Measurements from ENCODE around the gene PLCB3. TPM values are rescaled to one million over a fixed set of nuclear protein-coding genes. Genes with fewer than 3 reads are reported as not detected.

PLCB3 gene
- total RNA-seq, 1 donor, result 25.3 TPM

DNA sequence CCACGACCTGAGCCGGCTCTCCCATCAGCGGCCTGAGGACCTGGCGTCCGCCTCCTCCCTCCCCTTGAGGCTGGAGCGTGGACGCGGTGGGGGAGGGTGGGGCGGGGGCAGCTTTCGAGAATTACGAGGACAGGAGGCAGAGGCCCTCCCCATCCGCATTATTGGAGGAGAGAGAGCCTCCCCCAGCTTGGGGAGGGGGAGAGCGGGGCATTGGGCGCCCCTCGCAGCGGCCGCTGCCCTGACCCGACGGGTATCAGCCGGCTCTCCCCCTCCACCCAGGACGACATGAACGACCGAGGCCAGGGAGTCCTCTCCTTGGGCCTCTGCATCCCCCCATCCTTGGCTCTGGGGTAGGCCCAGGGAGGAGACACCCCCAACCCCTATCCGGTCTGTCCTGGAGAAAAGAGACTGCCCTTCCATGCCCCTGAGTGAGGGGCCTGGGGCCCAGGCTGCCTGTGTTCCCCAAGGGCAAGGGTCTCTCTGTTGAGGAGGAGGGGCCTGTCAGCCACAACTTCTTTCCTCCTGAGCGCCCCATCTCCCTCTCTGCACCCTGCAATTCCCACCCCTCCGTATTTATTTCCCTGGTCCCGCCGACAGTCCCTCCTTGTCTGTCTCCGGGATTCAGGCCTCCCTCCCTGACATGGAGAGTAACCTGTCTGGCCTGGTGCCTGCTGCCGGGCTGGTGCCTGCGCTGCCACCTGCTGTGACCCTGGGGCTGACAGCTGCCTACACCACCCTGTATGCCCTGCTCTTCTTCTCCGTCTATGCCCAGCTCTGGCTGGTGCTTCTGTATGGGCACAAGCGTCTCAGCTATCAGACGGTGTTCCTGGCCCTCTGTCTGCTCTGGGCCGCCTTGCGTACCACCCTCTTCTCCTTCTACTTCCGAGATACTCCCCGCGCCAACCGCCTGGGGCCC lies 34.8 kb downstream of the PLCB3 start:
- peaks cover 21% of the 10 kb centered on the region for H3K4me1 ChIP-seq (ENCODE audit: insufficient read depth, low read length)
- H3K27me3 ChIP-seq (ENCODE audit: insufficient read depth, low read length), result peaks cover 14% of the 10 kb centered on the region
- H3K27ac ChIP-seq (ENCODE audit: low read depth, low read length), result no peak overlapping the region
- peaks cover 16% of the 10 kb centered on the region for H3K36me3 ChIP-seq (ENCODE audit: insufficient read depth, low read length)
- TF ChIP-seq, protein P1, sequence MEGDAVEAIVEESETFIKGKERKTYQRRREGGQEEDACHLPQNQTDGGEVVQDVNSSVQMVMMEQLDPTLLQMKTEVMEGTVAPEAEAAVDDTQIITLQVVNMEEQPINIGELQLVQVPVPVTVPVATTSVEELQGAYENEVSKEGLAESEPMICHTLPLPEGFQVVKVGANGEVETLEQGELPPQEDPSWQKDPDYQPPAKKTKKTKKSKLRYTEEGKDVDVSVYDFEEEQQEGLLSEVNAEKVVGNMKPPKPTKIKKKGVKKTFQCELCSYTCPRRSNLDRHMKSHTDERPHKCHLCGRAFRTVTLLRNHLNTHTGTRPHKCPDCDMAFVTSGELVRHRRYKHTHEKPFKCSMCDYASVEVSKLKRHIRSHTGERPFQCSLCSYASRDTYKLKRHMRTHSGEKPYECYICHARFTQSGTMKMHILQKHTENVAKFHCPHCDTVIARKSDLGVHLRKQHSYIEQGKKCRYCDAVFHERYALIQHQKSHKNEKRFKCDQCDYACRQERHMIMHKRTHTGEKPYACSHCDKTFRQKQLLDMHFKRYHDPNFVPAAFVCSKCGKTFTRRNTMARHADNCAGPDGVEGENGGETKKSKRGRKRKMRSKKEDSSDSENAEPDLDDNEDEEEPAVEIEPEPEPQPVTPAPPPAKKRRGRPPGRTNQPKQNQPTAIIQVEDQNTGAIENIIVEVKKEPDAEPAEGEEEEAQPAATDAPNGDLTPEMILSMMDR (IDR thresholded peaks at IDR 0.05; ENCODE audit: extremely low read depth, low read depth, low read length), result no peak
- H3K4me2 ChIP-seq (ENCODE audit: insufficient read depth, low read length), result peak overlapping the region; percentile 99
- H3K9me3 ChIP-seq (ENCODE audit: low read depth, low read length), result no peaks in the 10 kb centered on the region
- no peak overlapping the region for H2AFZ ChIP-seq (ENCODE audit: low read length)
- H4K20me1 ChIP-seq (ENCODE audit: insufficient read depth, low read length), result peaks cover 2% of the 10 kb centered on the region
- peak; percentile 73 for DNase-seq (ENCODE audit: insufficient read length, low spot score, missing footprints)
- H3K4me3 ChIP-seq (ENCODE audit: insufficient read depth, low read length), result peak overlapping the region; percentile 83
- peaks cover 33% of the 10 kb centered on the region for H3K79me2 ChIP-seq (ENCODE audit: insufficient read depth, low read length)

DNA sequence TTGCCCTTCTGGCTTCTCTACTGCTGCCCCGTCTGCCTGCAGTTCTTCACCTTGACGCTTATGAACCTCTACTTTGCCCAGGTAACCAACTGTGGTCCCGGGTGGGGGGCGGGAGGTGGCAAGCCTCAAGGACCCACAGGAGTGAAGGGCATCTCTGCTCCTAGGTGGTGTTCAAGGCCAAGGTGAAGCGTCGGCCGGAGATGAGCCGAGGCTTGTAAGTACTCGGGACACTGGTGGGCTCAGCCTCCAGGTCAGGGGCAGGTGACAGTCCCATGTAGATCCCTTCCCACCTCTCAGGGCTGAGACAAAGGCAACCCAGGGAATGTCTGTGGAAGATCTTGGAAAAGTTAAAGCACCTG lies 35.5 kb downstream of the PLCB3 start:
- peak overlapping the region; percentile 99 for H3K4me2 ChIP-seq (ENCODE audit: insufficient read depth, low read length)

DNA sequence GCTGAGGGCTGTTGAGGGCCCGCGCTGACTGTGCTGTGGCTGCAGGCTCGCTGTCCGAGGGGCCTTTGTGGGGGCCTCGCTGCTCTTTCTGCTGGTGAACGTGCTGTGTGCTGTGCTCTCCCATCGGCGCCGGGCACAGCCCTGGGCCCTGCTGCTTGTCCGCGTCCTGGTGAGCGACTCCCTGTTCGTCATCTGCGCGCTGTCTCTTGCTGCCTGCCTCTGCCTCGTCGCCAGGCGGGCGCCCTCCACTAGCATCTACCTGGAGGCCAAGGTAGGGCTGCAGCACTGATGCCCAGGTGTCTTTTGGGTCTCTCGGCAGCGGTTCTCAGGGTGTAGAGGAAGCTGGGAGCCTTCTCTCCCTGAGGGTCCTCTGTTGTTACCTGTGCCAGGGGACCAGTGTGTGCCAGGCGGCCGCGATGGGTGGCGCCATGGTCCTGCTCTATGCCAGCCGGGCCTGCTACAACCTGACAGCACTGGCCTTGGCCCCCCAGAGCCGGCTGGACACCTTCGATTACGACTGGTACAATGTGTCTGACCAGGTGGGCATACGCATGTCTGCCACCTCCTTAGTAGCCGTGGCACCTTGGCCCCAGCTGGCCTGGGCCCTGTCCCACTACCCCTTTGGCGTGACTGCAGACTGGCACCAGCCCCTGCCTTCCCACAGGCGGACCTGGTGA lies 36.5 kb downstream of the PLCB3 start:
- no peak overlapping the region for H3K4me3 ChIP-seq (ENCODE audit: insufficient read depth, low read length)
- H2AFZ ChIP-seq (ENCODE audit: low read length), result no peak overlapping the region
- peaks cover 21% of the 10 kb centered on the region for H3K4me1 ChIP-seq (ENCODE audit: insufficient read depth, low read length)
- H3K9me3 ChIP-seq (ENCODE audit: low read depth, low read length), result no peaks in the 10 kb centered on the region
- peaks cover 23% of the 10 kb centered on the region for H3K79me2 ChIP-seq (ENCODE audit: insufficient read depth, low read length)
- H4K20me1 ChIP-seq (ENCODE audit: insufficient read depth, low read length), result peaks cover 2% of the 10 kb centered on the region
- DNase-seq (ENCODE audit: insufficient read length, low spot score, missing footprints), result peak; percentile 86
- peaks cover 30% of the 10 kb centered on the region for H3K27me3 ChIP-seq (ENCODE audit: insufficient read depth, low read length)
- no peak overlapping the region for H3K27ac ChIP-seq (ENCODE audit: low read depth, low read length)
- peaks cover 3% of the 10 kb centered on the region for H3K36me3 ChIP-seq (ENCODE audit: insufficient read depth, low read length)
- TF ChIP-seq, protein P1 (IDR thresholded peaks at IDR 0.05; ENCODE audit: extremely low read depth, low read depth, low read length), result no peak
- H3K4me2 ChIP-seq (ENCODE audit: insufficient read depth, low read length), result no peak overlapping the region

More for the DNA sequence above, 35.5 kb downstream of the PLCB3 start:
- peaks cover 21% of the 10 kb centered on the region for H3K4me1 ChIP-seq (ENCODE audit: insufficient read depth, low read length)
- H3K79me2 ChIP-seq (ENCODE audit: insufficient read depth, low read length), result peaks cover 30% of the 10 kb centered on the region
- H3K9me3 ChIP-seq (ENCODE audit: low read depth, low read length), result no peaks in the 10 kb centered on the region
- H3K36me3 ChIP-seq (ENCODE audit: insufficient read depth, low read length), result peaks cover 12% of the 10 kb centered on the region
- no peak overlapping the region for H3K27ac ChIP-seq (ENCODE audit: low read depth, low read length)
- H3K4me3 ChIP-seq (ENCODE audit: insufficient read depth, low read length), result no peak overlapping the region
- TF ChIP-seq, protein P1 (IDR thresholded peaks at IDR 0.05; ENCODE audit: extremely low read depth, low read depth, low read length), result no peak
- peak; percentile 55 for DNase-seq (ENCODE audit: insufficient read length, low spot score, missing footprints)
- peaks cover 20% of the 10 kb centered on the region for H3K27me3 ChIP-seq (ENCODE audit: insufficient read depth, low read length)
- H2AFZ ChIP-seq (ENCODE audit: low read length), result no peak overlapping the region
- H4K20me1 ChIP-seq (ENCODE audit: insufficient read depth, low read length), result peaks cover 2% of the 10 kb centered on the region

DNA sequence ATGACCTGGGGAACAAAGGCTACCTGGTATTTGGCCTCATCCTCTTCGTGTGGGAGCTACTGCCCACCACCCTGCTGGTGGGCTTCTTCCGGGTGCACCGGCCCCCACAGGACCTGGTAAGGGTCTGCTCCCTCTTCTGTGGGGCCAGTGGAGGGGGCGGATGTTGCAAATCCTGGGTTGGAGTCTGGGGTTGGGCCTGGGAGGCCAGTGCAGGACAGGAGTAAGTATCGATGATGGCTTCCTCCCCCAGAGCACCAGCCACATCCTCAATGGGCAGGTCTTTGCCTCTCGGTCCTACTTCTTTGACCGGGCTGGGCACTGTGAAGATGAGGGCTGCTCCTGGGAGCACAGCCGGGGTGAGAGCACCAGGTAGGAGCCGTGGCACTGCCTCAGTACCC lies 37.0 kb downstream of the PLCB3 start:
- no peak overlapping the region for H3K4me3 ChIP-seq (ENCODE audit: insufficient read depth, low read length)

More for the DNA sequence above, 37.0 kb downstream of the PLCB3 start:
- peaks cover 17% of the 10 kb centered on the region for H3K79me2 ChIP-seq (ENCODE audit: insufficient read depth, low read length)
- H3K4me2 ChIP-seq (ENCODE audit: insufficient read depth, low read length), result no peak overlapping the region
- no peak overlapping the region for H2AFZ ChIP-seq (ENCODE audit: low read length)
- DNase-seq (ENCODE audit: insufficient read length, low spot score, missing footprints), result no peak
- peaks cover 35% of the 10 kb centered on the region for H3K27me3 ChIP-seq (ENCODE audit: insufficient read depth, low read length)
- TF ChIP-seq, protein P1 (IDR thresholded peaks at IDR 0.05; ENCODE audit: extremely low read depth, low read depth, low read length), result no peak
- H3K4me1 ChIP-seq (ENCODE audit: insufficient read depth, low read length), result peaks cover 17% of the 10 kb centered on the region
- H3K9me3 ChIP-seq (ENCODE audit: low read depth, low read length), result no peaks in the 10 kb centered on the region
- peaks cover 2% of the 10 kb centered on the region for H4K20me1 ChIP-seq (ENCODE audit: insufficient read depth, low read length)
- H3K27ac ChIP-seq (ENCODE audit: low read depth, low read length), result no peak overlapping the region
- no peaks in the 10 kb centered on the region for H3K36me3 ChIP-seq (ENCODE audit: insufficient read depth, low read length)
